Measurements from ENCODE around the gene TACR1.

The TACR1 gene

DNA sequence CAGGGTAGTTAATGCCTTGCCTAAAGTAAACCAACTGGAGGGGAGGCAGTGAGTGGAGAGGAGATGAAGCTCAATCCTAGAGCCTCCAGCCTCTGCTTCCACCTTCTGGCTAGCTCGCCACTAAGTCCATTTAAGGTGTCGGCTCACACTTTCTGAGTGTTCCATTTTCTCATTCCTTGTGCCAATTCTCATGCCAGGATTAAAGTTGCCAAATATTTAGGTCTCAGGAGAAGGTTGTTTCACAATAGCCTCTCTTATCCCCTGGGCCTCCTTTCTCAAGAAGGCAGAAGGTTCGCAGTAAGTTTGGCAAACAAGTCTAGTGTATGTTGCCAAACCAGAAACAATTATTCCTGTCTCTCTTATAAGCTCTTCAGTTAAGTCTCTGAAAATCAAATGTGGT is 57.2 kb downstream of the TACR1 start:
- no peak for DNase-seq

DNA sequence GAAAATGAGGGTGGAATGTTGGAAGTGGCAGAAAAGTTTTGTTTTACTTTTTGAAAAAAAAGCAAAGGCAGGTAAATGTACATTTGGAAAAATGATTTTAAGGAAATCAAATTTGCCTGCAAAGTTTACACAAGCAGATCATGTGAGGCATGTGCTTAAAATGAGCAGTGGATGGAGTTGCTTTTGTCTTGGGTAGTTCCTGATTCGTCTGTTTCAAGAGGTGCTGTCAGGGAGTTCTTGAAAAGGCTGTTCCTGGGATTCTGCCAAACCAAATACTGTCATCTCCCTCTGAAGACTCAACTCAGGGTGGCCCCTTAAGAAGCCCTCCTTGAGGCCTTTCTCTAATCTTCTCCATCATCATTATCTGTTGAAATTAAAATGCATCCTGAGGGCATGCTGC is 59.0 kb downstream of the TACR1 start:
- no peak for DNase-seq

DNA sequence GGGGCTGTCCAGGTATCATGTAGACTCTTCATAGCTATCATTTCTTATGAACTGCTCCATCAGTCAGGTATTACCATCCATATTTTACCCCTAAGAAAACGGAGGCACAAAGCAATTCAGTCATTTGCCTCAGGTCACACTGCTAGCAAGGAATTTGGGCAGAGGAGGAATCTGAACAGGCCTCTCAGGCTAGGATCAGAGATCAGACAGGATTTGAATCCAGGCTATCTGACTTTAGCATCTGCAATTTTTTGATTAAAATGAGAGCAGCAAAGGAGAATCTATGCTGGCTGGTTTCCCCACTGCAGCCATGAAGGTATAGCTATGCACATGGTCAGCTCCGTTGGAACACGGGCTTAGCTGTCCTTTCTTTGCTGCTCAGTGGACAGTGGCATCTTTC is 60.1 kb downstream of the TACR1 start:
- no peak for DNase-seq

DNA sequence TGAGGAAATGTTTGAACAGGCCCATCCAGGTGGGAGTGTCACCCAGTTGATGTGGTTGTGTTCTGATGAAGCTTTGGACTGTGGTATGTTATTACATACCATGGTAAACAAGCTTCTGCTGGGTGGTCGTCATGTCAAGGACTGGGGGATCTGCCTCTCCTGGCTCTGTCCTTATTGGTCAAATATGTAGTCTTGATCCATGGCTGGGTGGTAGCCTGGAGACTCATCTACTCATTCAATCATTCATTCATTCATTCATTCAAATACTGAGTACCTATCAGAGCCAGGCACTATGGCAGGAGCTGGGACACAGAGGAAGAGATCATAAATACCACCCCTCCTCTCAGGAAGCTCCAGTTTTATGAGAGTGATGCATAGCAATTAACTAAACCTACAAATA is 60.8 kb downstream of the TACR1 start:
- no peak for DNase-seq

DNA sequence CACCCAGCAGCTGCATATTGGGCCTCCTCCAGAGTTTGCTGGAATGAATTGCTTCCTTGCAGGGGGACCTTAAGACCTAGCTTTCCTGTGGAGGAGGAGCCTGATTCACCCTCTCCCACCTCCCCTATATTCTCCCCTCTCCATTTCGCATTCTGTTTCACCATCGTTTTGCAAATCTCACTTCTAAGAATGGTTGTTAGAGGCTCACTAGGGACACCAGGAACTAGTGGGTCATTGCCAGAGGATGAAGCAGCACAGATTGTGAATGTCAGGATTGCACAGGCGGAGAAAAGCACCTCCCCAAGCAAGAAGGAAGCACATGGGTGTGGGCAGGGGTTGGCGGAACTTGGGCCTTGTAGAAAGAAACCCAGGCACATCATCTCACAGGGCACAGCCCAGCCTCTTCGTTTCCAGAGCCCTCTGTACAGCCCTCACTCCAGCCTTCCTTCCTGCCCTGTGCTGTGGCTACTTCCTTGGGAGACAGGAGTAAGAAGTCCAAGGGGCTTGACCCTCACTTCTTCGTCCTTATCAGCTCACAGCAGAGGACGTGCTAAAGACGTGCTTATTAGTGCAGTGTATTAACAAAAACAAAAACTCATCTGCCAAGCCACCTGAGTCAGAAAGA is 63.4 kb downstream of the TACR1 start:
- DNase-seq: no peak

DNA sequence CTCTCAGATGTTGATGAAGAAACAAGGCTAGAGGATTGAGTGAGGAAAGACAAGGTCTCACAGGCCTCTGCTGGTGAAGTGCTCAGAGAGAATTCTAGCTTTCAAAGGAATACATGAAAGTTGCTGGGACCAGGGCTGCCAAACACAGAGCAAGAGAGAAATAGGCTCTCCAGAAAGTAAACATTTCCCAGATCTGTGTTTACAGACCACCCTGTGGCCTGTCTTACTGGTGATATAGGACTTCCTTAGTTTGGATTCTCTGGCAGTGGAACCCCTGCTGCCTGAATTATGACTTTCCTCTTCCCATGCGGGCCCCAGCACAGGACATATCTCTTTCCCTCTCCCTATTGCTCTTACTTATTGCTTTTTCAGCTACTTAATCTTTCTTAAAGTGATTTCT is 64.5 kb downstream of the TACR1 start:
- DNase-seq: no peak

DNA sequence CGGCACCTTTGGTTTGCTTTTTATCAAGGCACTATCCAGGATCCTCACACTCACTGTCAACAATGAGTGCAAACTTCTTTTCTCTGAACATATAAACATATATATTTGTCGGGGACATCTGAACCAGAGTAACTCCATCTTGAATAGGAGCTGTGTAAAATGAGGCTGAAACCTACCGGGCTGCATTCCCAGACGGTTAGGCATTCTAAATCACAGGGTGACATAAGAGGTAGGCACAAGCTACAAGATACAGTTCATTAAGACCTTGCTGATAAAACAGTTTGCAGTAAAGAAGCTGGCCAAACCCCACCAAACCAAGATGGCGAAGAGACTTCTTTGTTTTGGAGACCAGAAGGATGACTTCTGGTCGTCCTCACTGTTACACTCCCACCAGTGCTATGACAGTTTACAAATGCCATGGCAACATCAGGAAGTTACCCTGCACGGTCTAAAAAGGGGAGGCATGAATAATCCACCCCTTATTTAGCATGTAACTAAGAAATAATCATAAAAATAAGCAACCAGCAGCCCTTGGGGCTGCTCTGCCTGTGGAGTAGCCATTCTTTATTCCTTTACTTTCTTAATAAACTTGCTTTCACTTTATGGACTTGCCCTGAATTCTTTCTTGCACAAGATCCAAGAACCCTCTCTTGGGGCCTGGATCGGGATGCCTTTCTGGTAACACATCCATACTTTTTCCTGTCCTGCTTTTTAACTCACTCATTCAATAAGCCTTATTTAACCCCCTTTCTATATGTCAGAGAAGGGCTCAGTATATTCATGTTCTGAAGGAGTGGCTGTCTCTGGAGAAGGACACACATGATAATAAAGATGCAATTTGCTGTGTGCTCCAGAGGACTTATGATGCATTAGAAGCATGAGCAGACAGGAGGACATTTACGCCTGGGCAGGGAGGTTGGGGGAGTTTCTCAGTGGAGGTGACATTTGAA is 65.4 kb downstream of the TACR1 start:
- no peak for DNase-seq

DNA sequence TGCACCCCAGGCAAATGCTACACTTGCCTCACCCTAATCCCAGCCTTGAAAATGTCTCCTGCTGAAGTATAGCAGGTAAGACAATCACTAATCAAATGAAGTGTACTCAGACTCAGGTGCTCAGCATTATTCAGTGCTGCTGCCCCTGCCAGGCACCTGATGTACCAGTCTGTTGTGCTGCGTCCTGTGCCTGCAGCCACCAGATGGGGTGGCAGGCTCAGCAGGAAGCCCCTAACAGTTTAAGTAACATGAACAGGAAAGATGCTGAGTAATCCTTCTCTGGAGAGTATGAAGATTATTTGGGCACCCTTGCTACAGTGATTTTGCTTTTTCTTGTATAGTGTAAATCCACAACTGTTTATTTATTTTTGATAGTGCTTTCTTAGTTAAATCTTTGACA is 69.1 kb downstream of the TACR1 start:
- peak; percentile 15 for DNase-seq

DNA sequence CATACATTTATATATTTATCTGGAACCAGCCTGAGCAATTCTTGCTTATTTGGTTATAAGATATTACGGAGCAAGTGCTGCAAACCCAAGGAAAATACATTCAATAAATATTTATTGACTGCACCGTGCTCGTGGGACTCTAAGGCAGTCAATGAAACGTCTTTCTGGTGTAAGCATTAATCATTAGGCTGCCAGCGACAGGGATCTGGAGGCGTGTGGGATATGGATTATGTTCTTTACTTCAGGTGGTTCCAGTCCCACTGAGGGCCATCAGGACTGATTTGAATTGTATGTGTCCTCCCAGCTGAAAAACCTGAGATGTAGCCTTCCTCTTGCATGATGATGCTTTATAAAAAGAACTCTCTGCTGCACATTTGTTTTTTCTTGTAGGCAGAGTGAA is 75.4 kb downstream of the TACR1 start:
- no peak for DNase-seq

DNA sequence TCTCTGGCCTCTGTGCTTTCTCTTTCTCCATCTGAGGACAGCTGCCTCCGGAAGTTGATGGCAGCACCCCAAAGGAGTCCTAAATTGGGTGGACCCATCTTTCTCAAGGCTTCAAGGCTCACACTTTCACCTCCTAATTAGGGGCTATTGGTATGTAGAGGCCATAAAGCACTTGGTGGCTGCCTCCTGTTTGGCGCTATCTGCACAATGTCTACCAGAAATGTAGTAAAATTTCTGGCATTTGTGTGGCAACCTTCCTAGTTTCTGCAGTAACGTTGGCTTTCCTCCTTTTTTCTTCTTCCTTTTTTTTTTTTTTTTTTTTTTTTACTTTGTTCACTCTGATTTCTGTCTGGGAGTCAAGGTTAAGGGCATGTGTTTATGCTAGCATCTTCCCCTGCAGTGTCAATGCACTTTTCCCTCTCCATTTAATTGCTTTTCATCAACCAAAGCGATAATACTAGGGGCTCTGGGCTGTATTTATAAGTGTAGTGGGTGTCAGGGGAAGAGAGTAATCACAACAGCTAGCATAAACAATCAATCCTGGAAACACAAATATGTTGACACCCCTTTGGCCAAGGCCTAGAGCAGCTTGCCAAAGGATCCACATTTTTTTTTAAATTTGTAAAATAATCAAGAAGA is 86.0 kb downstream of the TACR1 start:
- no peak for DNase-seq

DNA sequence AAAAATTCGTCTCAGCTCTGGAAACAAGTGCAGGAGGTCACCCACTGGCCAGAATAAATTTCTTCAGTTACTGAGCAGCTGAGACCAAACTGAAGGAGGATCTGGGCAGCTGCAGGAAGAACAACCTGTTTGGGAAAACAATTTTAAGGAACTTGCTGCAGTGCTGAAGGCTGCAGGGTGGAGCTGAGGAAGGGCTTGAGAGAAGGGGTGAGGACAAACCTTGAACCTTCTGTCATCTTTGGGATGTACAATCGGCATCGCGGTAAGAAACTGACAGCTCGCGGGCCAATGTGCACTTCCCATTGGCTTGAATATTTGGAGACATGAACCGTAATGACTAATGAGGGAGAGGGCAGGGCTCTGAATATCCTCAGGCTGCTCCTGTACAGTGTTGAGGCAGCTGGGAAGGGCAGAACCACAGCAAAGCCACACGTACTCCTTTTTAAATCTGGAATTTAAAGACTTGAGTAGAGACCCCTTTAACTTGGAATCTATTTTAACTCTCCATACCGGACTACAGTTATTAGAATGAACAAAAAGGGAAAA is 90.3 kb downstream of the TACR1 start:
- DNase-seq: no peak

DNA sequence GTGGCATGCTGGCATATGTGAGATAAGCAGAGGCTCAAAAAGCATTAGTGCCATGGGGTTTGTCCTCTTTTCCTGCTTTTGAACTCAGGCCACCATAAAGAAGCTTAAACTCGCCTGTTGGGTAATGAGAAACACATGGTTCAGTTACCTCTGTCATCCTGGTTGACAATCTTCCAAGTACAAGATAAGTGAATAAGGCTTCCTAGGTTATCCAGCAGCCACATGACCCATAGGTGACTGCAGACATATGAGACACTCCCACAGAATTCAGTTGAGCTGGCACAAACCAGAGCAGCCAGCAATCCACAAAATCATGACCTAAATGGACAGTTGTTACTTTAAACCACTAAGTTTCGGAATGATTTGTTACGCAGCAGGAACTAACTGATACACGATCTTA is 97.3 kb downstream of the TACR1 start:
- DNase-seq: no peak

DNA sequence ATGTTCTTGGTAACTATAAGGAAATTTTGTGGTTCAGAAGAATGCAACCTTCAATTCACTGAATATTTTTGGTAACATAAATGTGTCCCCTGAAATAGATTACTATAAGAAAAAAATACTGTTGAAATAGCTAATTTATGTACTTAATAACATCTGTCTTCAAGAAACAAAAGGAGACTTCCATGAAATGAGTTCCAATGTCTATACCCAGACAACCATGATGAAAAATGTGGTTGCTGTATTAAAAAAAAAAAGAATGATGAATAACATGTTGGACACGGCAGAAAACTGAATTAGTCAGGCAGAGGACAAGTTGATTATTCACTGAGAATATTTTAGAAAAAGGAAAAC is 98.5 kb downstream of the TACR1 start:
- no peak for DNase-seq

DNA sequence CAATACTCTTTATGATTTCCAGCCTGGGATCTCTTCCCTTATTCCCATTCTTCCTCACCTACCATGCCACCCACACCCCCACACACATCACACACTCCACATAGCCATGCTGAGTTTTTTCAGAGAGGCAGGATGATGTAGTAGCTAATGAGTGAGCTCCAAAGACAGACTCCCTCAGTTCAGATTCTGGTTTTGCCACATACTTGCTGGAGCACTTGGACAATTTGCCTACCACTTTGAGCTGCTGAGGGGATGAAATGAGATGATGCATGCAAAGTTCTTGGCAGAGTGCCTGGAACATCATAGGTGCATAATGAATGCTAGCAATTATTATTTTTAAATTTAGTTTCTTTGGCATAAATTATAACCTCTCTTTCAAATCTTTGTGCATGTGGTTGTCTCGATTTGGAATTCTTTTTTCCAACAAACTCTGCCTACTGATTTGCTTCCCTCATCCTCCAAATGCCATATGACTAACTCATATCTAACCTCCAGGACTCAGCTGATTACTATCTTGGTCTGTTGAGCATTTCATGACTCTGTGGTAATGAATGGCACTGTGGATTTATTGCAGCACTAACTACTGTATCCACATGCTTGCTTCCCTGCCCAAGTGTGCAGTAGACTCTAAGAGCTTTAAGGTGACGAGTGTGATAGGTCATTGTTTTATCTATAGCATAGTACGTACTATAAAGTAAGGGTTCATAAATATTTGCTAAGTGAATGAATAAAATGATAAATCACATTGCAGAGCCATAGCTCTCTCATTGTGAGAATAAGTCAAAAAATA is 99.1 kb downstream of the TACR1 start:
- DNase-seq: no peak

DNA sequence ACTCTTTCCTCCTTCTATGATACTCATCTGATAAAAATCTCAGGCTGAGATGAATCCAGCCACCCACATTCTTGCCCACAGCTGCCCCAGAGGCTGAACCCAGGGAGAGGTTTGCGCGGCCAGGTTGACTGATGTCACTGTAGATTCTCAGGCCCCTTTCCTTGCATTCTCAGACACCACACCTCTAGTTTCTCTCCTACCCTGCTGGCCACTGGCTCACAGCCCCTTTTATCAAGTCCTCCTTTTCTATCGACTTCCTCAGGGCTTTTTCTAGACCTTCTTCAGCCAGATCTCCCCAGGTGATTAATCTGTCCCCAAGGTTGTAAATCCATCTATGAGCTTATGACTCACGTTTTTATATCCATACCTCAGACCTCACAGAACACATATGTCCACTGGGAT is 99.8 kb downstream of the TACR1 start:
- DNase-seq: no peak

DNA sequence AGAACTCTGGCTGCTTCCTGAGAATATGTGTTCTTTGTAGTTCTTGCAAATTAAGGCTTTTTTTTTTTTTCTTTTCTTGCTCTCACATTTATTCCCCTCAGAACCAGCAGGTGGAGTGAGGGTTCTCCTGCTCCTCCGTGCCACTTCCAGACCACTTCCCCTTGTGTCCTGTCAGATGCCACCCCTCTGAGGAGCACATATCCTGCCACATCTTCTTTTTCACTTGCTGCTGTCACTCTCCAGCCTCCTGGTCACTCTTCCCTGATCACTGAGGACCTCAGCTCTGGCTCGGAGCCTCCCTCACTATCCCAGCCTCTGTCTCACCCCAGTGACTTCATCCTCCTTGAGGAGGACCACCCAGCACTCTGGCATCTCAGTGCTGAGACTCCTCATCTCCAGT is 100.5 kb downstream of the TACR1 start:
- DNase-seq: no peak

DNA sequence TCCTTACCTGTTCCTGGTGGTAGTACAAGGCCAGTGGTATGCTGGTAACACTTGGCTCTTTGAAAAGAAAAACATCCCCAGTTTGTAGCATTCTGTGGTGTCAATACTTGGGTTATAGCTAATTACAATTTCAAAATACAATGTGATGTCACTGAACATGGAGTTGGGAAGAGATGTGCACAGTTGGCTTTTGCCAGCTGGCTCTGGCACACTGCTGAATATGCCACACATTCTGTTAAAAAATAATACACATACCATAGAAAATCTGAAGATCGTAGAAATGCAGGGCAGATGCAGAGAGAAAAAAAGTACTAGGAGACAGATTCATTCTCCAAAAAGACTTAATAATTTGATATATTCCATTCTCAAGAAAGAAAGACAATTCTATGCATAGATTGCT is 101.5 kb downstream of the TACR1 start:
- DNase-seq: no peak

DNA sequence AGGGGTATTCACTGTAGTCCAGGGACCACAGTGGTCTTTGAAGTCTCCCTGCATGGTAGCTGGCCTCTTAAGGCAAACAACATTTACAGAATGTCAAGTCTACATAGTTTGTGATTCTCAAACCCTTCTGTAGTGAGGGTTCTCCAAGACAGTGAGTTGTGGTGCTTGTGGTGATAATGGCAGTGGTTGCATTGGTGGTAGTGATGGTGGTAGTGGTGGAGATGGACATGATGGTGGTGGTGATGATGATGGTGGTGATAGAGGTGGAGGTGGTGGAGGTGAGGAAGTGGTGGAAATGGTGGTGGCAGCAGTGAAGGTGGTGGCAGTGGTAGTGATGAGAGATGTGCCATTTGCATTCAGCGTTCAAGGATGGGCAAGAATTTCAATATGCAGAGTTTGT is 104.9 kb downstream of the TACR1 start:
- no peak for DNase-seq

DNA sequence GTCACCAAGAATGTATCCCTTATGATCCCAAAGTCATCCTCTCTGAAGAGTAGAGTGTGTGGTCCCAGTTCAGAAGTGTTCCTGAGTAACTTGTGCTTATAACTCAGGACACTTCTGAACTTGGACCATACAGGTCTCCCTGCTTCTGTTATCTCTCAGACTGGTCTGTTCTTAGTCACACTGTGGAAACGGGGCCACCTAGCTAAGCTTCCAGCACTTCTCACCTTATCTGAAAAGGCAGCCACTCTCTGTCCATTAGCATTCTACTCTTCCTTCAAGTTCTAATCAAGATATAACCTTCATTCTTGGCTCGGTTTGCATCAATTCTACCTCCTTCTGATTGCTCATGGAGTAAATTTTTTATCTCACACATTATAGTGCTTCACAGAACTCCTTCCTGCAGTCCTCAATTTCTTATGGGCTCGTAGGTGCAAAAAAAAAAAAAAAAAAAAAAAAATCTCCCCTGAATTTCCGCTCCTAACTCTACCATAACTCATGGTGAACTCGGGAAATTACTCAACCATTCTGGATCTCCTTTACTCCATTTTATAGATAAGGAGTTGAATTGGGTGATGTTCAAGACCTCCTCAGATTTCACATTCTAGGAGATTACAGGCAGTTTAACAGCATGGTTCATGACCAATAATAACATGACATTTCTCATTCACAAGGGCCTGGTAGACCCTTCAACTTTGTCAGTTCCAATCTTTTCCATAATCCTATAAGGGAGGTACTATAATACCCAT is 108.4 kb downstream of the TACR1 start:
- no peak for DNase-seq

DNA sequence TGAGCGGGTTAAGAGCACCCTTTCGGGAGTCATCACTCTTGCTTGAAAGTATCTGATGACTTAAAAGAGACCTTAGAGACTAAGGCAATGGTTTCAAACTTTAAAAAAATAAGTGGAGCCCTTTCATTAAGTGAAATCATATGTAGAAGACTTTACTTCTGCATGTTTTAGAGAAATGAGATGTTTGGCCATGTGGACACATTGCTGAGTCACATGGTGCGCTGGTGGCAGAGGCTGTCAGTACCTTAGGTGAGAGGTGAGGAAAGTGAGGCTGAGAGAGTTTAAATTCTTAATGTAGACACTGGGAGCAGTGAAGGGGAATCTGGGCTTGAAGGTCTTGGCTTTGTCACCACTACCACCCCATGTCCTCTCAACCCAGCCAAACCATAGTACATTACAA is 109.8 kb downstream of the TACR1 start:
- DNase-seq: no peak

DNA sequence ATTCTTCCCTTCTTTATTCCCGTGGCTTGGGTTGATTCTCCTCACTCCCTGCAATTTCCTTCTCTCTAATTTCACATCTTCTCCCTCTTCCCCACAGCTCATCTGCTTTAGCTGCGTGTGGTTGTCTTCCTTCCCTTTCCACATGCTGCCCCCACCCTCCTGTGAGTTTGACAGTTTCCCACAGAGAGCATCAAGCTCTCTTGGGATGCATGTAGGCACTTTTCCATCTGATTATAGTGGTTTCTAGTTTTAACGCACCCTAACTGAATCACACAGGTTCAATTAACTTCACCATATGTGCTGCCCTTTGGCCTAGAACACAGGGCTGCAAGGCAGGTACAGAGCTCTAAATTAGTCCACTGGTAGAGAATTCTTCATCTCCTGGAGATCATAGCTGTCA is 110.5 kb downstream of the TACR1 start:
- DNase-seq: no peak

DNA sequence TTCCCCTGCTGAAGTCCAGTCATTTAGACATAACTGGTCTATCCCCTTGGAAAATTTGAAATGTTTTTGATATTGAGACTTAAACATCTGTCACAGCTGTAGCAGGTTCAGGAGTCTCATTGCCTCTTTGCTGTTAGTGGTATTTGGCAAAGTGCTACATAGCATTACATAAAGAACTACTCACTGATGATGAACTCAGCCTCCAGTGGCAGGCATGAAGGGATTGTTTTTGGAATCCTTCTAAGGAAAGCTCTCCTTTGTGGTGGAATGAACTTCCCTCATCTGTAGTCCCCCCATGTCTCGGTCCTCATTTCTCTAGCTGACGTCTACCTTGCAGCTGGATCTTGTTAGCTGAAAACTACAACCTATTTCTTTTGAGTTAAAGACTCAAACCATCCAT is 111.6 kb downstream of the TACR1 start:
- DNase-seq: no peak
